Measurements from ENCODE around the gene MID1. TPM values are rescaled to one million over a fixed set of nuclear protein-coding genes. Genes with fewer than 3 reads are reported as not detected.

Gene MID1
- total and polyA plus RNA-seq, 9 donors: 17.5 to 28.9 (median 21.2) TPM

GRCh38 chrX:10507181-10507580 is 113.2 kb downstream of the MID1 start:
- Histone ChIP-seq H3K4me1 (ENCODE audit: control insufficient read depth, insufficient read depth, low read length) (peaks cover 2% of the 10 kb centered on the region), H3K9me3 (replicated peaks; ENCODE audit: control insufficient read depth, low read depth, low read length) (no peaks in the 10 kb centered on the region), H3K4me3 (ENCODE audit: low read length) (no peak overlapping the region), H3K27ac (ENCODE audit: low read length) (no peak overlapping the region), H3K36me3 (ENCODE audit: control insufficient read depth, insufficient read depth, low read length) (no peaks in the 10 kb centered on the region), H3K27me3 (ENCODE audit: control insufficient read depth, insufficient read depth, low read length) (peaks cover 6% of the 10 kb centered on the region)
- WGBS (ENCODE audit: insufficient coverage): no CpG with 5 or more reads among the region's 3 CpGs
- DNase-seq: no peak

GRCh38 chrX:10506781-10507180 is 113.6 kb downstream of the MID1 start:
- no CpG with 5 or more reads among the region's 4 CpGs for WGBS (ENCODE audit: insufficient coverage)
- Histone ChIP-seq H3K9me3 (replicated peaks; ENCODE audit: control insufficient read depth, low read depth, low read length) (no peaks in the 10 kb centered on the region), H3K4me1 (ENCODE audit: control insufficient read depth, insufficient read depth, low read length) (peaks cover 2% of the 10 kb centered on the region), H3K36me3 (ENCODE audit: control insufficient read depth, insufficient read depth, low read length) (no peaks in the 10 kb centered on the region), H3K27me3 (ENCODE audit: control insufficient read depth, insufficient read depth, low read length) (peaks cover 6% of the 10 kb centered on the region), H3K27ac (ENCODE audit: low read length) (no peak overlapping the region), H3K4me3 (ENCODE audit: low read length) (no peak overlapping the region)
- no peak for DNase-seq

- WGBS (ENCODE audit: insufficient coverage): 100% methylated on average over 1 of the region's 4 CpGs
Measured at GRCh38 chrX:10505726-10506125, 114.7 kb downstream of the MID1 start.

GRCh38 chrX:10502961-10503360 is 117.4 kb downstream of the MID1 start:
- Histone ChIP-seq H3K9me3 (replicated peaks; ENCODE audit: control insufficient read depth, low read depth, low read length) (no peaks in the 10 kb centered on the region), H3K4me1 (ENCODE audit: control insufficient read depth, insufficient read depth, low read length) (peaks cover under 1% of the 10 kb centered on the region), H3K36me3 (ENCODE audit: control insufficient read depth, insufficient read depth, low read length) (no peaks in the 10 kb centered on the region), H3K27me3 (ENCODE audit: control insufficient read depth, insufficient read depth, low read length) (peaks cover 5% of the 10 kb centered on the region), H3K27ac (ENCODE audit: low read length) (no peak overlapping the region), H3K4me3 (ENCODE audit: low read length) (no peak overlapping the region)
- WGBS (ENCODE audit: insufficient coverage): 55% methylated on average over 1 of the region's 2 CpGs
- peak; percentile 50 for DNase-seq

More at GRCh38 chrX:10505726-10506125, 114.7 kb downstream of the MID1 start:
- peaks cover 6% of the 10 kb centered on the region for H3K27me3 ChIP-seq (ENCODE audit: control insufficient read depth, insufficient read depth, low read length)
- no peaks in the 10 kb centered on the region for H3K9me3 ChIP-seq (replicated peaks; ENCODE audit: control insufficient read depth, low read depth, low read length)
- H3K4me3 ChIP-seq (ENCODE audit: low read length): no peak overlapping the region
- H3K4me1 ChIP-seq (ENCODE audit: control insufficient read depth, insufficient read depth, low read length): peaks cover 2% of the 10 kb centered on the region
- no peaks in the 10 kb centered on the region for H3K36me3 ChIP-seq (ENCODE audit: control insufficient read depth, insufficient read depth, low read length)
- no peak for DNase-seq
- H3K27ac ChIP-seq (ENCODE audit: low read length): no peak overlapping the region

- Histone ChIP-seq H3K36me3 (ENCODE audit: control insufficient read depth, insufficient read depth, low read length) (no peaks in the 10 kb centered on the region), H3K27ac (ENCODE audit: low read length) (no peak overlapping the region), H3K4me3 (ENCODE audit: low read length) (no peak overlapping the region), H3K27me3 (ENCODE audit: control insufficient read depth, insufficient read depth, low read length) (peaks cover 5% of the 10 kb centered on the region), H3K9me3 (replicated peaks; ENCODE audit: control insufficient read depth, low read depth, low read length) (no peaks in the 10 kb centered on the region), H3K4me1 (ENCODE audit: control insufficient read depth, insufficient read depth, low read length) (no peaks in the 10 kb centered on the region)
- WGBS (ENCODE audit: insufficient coverage): 69% methylated on average over 5 of the region's 6 CpGs
- no peak for DNase-seq
Measured at GRCh38 chrX:10501611-10502010, 118.8 kb downstream of the MID1 start.

GRCh38 chrX:10496345-10496965 is 123.9 kb downstream of the MID1 start:
- DNase-seq: peak; percentile 92
- H3K27me3 ChIP-seq (ENCODE audit: control insufficient read depth, insufficient read depth, low read length): peaks cover 3% of the 10 kb centered on the region
- no peaks in the 10 kb centered on the region for H3K4me1 ChIP-seq (ENCODE audit: control insufficient read depth, insufficient read depth, low read length)
- H3K27ac ChIP-seq (ENCODE audit: low read length): peak overlapping the region; percentile 70
- no peaks in the 10 kb centered on the region for H3K9me3 ChIP-seq (replicated peaks; ENCODE audit: control insufficient read depth, low read depth, low read length)
- no peak overlapping the region for H3K4me3 ChIP-seq (ENCODE audit: low read length)
- H3K36me3 ChIP-seq (ENCODE audit: control insufficient read depth, insufficient read depth, low read length): no peaks in the 10 kb centered on the region

GRCh38 chrX:10495677-10496076 is 124.7 kb downstream of the MID1 start:
- Histone ChIP-seq H3K27ac (ENCODE audit: low read length) (no peak overlapping the region), H3K9me3 (replicated peaks; ENCODE audit: control insufficient read depth, low read depth, low read length) (no peaks in the 10 kb centered on the region), H3K4me1 (ENCODE audit: control insufficient read depth, insufficient read depth, low read length) (no peaks in the 10 kb centered on the region), H3K36me3 (ENCODE audit: control insufficient read depth, insufficient read depth, low read length) (no peaks in the 10 kb centered on the region), H3K27me3 (ENCODE audit: control insufficient read depth, insufficient read depth, low read length) (peaks cover 3% of the 10 kb centered on the region), H3K4me3 (ENCODE audit: low read length) (no peak overlapping the region)
- WGBS (ENCODE audit: insufficient coverage): no CpG with 5 or more reads among the region's 3 CpGs
- DNase-seq: no peak

- H3K4me1 ChIP-seq (ENCODE audit: control insufficient read depth, insufficient read depth, low read length): no peaks in the 10 kb centered on the region
- no peaks in the 10 kb centered on the region for H3K36me3 ChIP-seq (ENCODE audit: control insufficient read depth, insufficient read depth, low read length)
- no peak overlapping the region for H3K27ac ChIP-seq (ENCODE audit: low read length)
Measured at GRCh38 chrX:10492250-10492649, 128.1 kb downstream of the MID1 start.

GRCh38 chrX:10486373-10486772 is 134.0 kb downstream of the MID1 start:
- Histone ChIP-seq H3K9me3 (replicated peaks; ENCODE audit: control insufficient read depth, low read depth, low read length) (no peaks in the 10 kb centered on the region), H3K27ac (ENCODE audit: low read length) (peak overlapping the region; percentile 78), H3K36me3 (ENCODE audit: control insufficient read depth, insufficient read depth, low read length) (no peaks in the 10 kb centered on the region), H3K4me1 (ENCODE audit: control insufficient read depth, insufficient read depth, low read length) (peaks cover 6% of the 10 kb centered on the region), H3K27me3 (ENCODE audit: control insufficient read depth, insufficient read depth, low read length) (peaks cover 11% of the 10 kb centered on the region), H3K4me3 (ENCODE audit: low read length) (no peak overlapping the region)
- 33% methylated on average over 1 of the region's 3 CpGs for WGBS (ENCODE audit: insufficient coverage)
- peak; percentile 51 for DNase-seq

More at GRCh38 chrX:10492250-10492649, 128.1 kb downstream of the MID1 start:
- no peak for DNase-seq
- Histone ChIP-seq H3K27me3 (ENCODE audit: control insufficient read depth, insufficient read depth, low read length) (no peaks in the 10 kb centered on the region), H3K4me3 (ENCODE audit: low read length) (no peak overlapping the region), H3K9me3 (replicated peaks; ENCODE audit: control insufficient read depth, low read depth, low read length) (no peaks in the 10 kb centered on the region)

GRCh38 chrX:10485326-10485725 is 135.1 kb downstream of the MID1 start:
- peak; percentile 84 for DNase-seq
- H3K27ac ChIP-seq (ENCODE audit: low read length): peak overlapping the region; percentile 81
- H3K4me3 ChIP-seq (ENCODE audit: low read length): no peak overlapping the region
- no peaks in the 10 kb centered on the region for H3K36me3 ChIP-seq (ENCODE audit: control insufficient read depth, insufficient read depth, low read length)
- no peaks in the 10 kb centered on the region for H3K9me3 ChIP-seq (replicated peaks; ENCODE audit: control insufficient read depth, low read depth, low read length)
- peaks cover 11% of the 10 kb centered on the region for H3K27me3 ChIP-seq (ENCODE audit: control insufficient read depth, insufficient read depth, low read length)
- WGBS (ENCODE audit: insufficient coverage): no CpG with 5 or more reads among the region's 3 CpGs
- H3K4me1 ChIP-seq (ENCODE audit: control insufficient read depth, insufficient read depth, low read length): peaks cover 6% of the 10 kb centered on the region
